Gastroesophageal sphincter (tissue), 3 donors: ENCODE data around the gene TRAF6.

Experiments used
- EP300 ChIP-seq: sonication (generic); formaldehyde crosslinking; IDR thresholded peaks from one replicate; pipeline ENCODE4 v1.6.1; 2017; ENCODE audit warnings: antibody characterized with exemption, mild to moderate bottlenecking
- TF ChIP-seq, protein P1 (sequence below), 4 experiments: fragments of 200-600 bp in 2 of 4; fragments of 450-650 bp in 2 of 4; sonication (generic) in 1 of 4; IDR thresholded peaks; one replicate each; pipeline ENCODE4 v1.5.1; 2017 to 2019; ENCODE audit warnings: antibody characterized with exemption in 4 of 4, mild to moderate bottlenecking in 2 of 4, moderate library complexity in 2 of 4

DNA sequence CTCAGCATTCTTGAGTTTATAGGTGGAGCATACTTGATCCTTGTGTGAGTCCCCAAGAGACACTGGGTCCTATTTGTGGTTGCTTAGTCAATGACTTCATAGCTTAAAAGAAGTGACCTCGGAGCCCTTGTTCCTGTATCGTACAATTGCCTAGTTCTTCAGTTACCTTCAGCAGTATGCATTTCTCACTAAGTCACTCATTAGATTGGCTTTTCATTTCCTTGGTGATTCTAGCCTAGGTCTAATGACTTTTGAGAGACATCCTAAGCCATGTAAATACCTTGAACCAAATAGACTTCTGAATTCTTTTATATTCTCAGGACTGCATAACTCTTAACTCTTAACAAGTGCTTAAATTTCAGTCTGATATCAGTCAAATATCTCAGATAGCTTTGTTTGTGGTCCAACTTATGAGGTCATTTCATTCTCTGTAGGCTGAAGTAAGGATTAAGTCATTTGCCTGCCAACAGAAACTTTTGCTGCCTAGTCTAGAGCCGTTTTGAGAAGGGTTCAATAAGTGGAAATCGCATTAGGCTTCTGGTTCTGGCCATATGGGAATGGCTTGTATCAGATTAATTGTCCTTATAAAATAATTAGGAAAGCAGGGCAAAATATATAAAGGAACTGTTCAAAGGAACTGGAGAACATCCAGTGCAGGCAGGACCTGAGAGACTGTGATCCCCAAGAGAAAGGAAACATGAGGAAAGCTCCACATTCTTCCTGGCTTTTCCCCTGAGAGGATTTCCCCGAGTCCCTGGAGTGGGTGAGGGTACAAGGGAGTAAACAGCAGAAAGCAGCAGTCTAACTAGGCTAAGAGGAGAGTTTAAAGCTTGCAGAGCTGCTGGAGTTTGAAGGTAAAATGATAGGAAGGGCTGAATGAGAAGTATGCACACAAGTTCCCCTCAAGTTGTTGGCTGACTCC, 39.9 kb downstream of the TRAF6 start:
- no peak for TF ChIP-seq EP300
- TF ChIP-seq, protein P1, sequence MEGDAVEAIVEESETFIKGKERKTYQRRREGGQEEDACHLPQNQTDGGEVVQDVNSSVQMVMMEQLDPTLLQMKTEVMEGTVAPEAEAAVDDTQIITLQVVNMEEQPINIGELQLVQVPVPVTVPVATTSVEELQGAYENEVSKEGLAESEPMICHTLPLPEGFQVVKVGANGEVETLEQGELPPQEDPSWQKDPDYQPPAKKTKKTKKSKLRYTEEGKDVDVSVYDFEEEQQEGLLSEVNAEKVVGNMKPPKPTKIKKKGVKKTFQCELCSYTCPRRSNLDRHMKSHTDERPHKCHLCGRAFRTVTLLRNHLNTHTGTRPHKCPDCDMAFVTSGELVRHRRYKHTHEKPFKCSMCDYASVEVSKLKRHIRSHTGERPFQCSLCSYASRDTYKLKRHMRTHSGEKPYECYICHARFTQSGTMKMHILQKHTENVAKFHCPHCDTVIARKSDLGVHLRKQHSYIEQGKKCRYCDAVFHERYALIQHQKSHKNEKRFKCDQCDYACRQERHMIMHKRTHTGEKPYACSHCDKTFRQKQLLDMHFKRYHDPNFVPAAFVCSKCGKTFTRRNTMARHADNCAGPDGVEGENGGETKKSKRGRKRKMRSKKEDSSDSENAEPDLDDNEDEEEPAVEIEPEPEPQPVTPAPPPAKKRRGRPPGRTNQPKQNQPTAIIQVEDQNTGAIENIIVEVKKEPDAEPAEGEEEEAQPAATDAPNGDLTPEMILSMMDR (IDR thresholded peaks at IDR 0.05) = no peak
